Upper lobe of right lung (tissue), 1 donor: ENCODE data around the gene SYT9. TPM values are rescaled to one million over a fixed set of nuclear protein-coding genes. Genes with fewer than 3 reads are reported as not detected.

ENCODE experiments used
- ATAC-seq: fragments of 200-7000 bp; cut with Tn5 transposase; one replicate; pipeline ENCODE4 v1.9.1; 2020; ENCODE audit warnings: mild to moderate bottlenecking, moderate library complexity
- DNase-seq: peaks from one replicate; pipeline ENCODE4 v3.0.0-alpha.2; 2020
- H3K27ac ChIP-seq: fragments of 200-600 bp; one replicate; pipeline ENCODE4 v1.8.0; 2022
- H3K27me3 ChIP-seq: fragments of 200-600 bp; one replicate; pipeline ENCODE4 v1.8.0; 2022; ENCODE audit warnings: mild to moderate bottlenecking
- H3K36me3 ChIP-seq: fragments of 200-600 bp; one replicate; pipeline ENCODE4 v1.8.0; 2022
- H3K4me1 ChIP-seq: fragments of 200-600 bp; one replicate; pipeline ENCODE4 v1.8.0; 2022
- H3K4me3 ChIP-seq: fragments of 200-600 bp; one replicate; pipeline ENCODE4 v1.8.0; 2022; ENCODE audit warnings: mild to moderate bottlenecking
- H3K9me3 ChIP-seq: fragments of 200-600 bp; one replicate; pipeline ENCODE4 v1.8.0; 2022
- CTCF ChIP-seq: fragments of 200-600 bp; IDR thresholded peaks from one replicate; pipeline ENCODE4 v1.8.0; 2022; ENCODE audit warnings: antibody characterized with exemption
- intact Hi-C: fragments of 100-400 bp; cut with DNase I; formaldehyde crosslinking; loops from one replicate; pipeline ENCODE4 v1.11.0; 2022
- total RNA-seq: library from RNA; stranded (reverse); fragmentation: NEBNext Ultra II Directional; extraction: Animal tissue kit (Norgen Biotek cat#: 25700); gene quantifications from one replicate; pipeline ENCODE4 v1.2.1, GENCODE V29; 2021
- donor health status: DM: no; HTN: yes; CAD: no; lungs with severe emphysema.

Gene SYT9
- total RNA-seq, 1 donor from 2014 or later = 0.14 TPM

- DNase-seq = no peak
- Histone ChIP-seq H3K4me1 (no peaks in the 10 kb centered on the region), H3K27ac (no peak overlapping the region), H3K9me3 (no peaks in the 10 kb centered on the region), H3K27me3 (no peaks in the 10 kb centered on the region), H3K4me3 (no peak overlapping the region), H3K36me3 (no peaks in the 10 kb centered on the region)
- TF ChIP-seq CTCF = no peak
- ATAC-seq = no peak
- intact Hi-C loops = no loop called here
Measured at GRCh38 chr11:7348432-7349304, 97.0 kb downstream of the SYT9 start.

DNA sequence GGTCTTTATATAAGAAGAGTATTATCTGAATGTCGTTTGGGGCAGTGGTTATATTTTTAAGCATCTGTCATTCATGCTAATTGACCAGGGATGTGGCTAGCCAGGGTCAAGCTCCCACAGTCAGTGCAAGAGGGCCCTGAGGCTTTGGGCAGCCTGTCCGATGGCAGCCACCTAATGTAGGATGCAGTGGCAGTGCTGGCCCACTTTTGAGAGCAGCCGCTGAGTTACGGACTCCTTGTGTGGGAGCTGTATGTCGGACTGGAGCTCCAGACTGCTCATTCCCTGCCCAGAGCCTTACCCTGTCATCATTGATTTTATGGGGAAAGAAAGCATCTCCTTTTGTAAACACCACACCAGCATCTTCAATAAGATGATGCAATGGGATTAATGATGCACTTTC is 99.5 kb downstream of the SYT9 start:
- H3K4me3 ChIP-seq = no peak overlapping the region
- H3K9me3 ChIP-seq = no peaks in the 10 kb centered on the region
- no peak overlapping the region for H3K27ac ChIP-seq
- DNase-seq = no peak
- no peak for TF ChIP-seq CTCF
- H3K27me3 ChIP-seq = no peaks in the 10 kb centered on the region
- no peaks in the 10 kb centered on the region for H3K36me3 ChIP-seq
- no peaks in the 10 kb centered on the region for H3K4me1 ChIP-seq
- ATAC-seq = no peak
- intact Hi-C loops = no loop called here

DNA sequence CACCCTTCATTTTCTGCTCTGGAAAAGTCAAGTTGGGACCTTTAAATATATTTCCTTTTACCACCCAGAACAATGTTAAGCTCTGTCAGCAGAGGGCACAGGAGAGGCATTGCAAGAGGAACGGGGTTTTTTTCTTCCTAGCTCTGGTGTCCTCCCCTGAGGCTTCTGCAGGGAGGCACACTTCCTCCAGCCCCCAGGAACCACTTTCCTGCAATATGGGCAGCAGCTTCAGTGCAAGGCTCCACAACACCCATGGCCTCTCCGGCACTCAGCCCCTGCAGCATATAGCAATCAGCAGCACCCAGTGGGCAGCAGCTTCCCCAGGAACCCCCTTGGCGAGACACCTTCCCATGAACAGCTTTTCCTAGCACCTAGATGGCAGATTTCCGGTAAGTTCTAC is 101.4 kb downstream of the SYT9 start:
- H3K4me3 ChIP-seq = no peak overlapping the region
- no peak for DNase-seq
- peak; percentile 51 for ATAC-seq
- intact Hi-C loops = no loop called here
- H3K27ac ChIP-seq = no peak overlapping the region
- peak; percentile 36 for TF ChIP-seq CTCF
- no peaks in the 10 kb centered on the region for H3K27me3 ChIP-seq
- H3K4me1 ChIP-seq = no peaks in the 10 kb centered on the region
- no peaks in the 10 kb centered on the region for H3K9me3 ChIP-seq
- no peaks in the 10 kb centered on the region for H3K36me3 ChIP-seq

DNA sequence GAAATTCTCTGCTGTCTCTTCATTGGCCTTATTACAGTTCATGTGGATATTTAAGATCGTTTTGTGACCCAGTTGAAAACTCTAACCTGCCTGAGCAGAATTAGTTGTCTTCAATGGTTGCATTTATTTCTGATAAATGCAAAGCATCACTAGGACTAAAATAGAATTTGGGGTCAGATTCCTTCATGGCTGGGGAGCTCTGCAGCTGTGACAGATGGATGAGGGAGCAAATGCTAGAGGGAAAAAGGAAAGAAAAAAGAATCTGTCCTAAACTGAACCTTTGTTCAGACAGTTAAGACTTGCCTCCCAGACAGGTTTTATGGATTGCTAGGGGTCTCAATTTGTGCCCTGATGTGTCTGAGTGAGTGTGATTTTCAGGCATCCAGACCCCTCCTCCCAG is 113.0 kb downstream of the SYT9 start:
- ATAC-seq = no peak
- Histone ChIP-seq H3K36me3 (no peaks in the 10 kb centered on the region), H3K9me3 (no peaks in the 10 kb centered on the region), H3K4me3 (no peak overlapping the region), H3K4me1 (no peaks in the 10 kb centered on the region), H3K27me3 (no peaks in the 10 kb centered on the region), H3K27ac (no peak overlapping the region)
- no peak for DNase-seq
- intact Hi-C loops = no loop called here
- no peak for TF ChIP-seq CTCF

GRCh38 chr11:7367803-7368202 is 116.1 kb downstream of the SYT9 start:
- ATAC-seq (no peak), DNase-seq (no peak)
- H3K27me3 ChIP-seq = no peaks in the 10 kb centered on the region
- no peak for TF ChIP-seq CTCF
- H3K9me3 ChIP-seq = no peaks in the 10 kb centered on the region
- H3K4me1 ChIP-seq = no peaks in the 10 kb centered on the region
- H3K27ac ChIP-seq = no peak overlapping the region
- no peak overlapping the region for H3K4me3 ChIP-seq
- intact Hi-C loops = no loop called here
- no peaks in the 10 kb centered on the region for H3K36me3 ChIP-seq
